Measurements from ENCODE around the gene CFAP46.
"Not testable (repeated sequence)": the region's sequence is repeated elsewhere in the genome, so short reads cannot be mapped to it uniquely, and the experiment has no call there.

Gene CFAP46

DNA sequence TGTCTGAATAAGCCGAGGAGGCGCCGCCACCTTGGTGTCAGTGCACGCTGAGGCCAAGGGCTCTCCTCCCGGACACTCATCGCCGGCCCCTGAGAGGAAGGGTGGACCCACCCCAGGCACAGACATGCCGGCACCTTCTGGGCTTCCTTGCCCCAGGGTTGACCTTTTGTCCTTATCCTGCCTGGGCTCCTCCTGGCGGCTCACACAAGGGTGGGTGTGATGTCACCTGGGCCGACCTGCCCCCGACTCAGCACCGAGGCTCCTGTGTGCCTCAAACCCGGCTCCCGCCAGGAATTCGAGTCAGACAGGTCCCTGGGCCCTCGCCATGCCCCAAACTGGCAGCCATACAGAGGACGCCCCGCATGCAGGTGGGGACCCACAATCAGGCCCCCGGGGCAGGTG is 17.7 kb upstream of the CFAP46 start:
- peaks cover 0 to 25% of the 10 kb centered on the region in 2 donors for H3K27me3 ChIP-seq
- intact Hi-C loops (cut with DNase I; ENCODE audit: low total_unique reads), result no loop called here
- H3K9me3 ChIP-seq, result no peaks in the 10 kb centered on the region
- peak; percentile 19 to 56 for DNase-seq
- no peaks in the 10 kb centered on the region for H3K36me3 ChIP-seq
- H3K4me3 ChIP-seq, result no peak overlapping the region
- H3K27ac ChIP-seq, result no peak overlapping the region
- TF ChIP-seq, protein P1, sequence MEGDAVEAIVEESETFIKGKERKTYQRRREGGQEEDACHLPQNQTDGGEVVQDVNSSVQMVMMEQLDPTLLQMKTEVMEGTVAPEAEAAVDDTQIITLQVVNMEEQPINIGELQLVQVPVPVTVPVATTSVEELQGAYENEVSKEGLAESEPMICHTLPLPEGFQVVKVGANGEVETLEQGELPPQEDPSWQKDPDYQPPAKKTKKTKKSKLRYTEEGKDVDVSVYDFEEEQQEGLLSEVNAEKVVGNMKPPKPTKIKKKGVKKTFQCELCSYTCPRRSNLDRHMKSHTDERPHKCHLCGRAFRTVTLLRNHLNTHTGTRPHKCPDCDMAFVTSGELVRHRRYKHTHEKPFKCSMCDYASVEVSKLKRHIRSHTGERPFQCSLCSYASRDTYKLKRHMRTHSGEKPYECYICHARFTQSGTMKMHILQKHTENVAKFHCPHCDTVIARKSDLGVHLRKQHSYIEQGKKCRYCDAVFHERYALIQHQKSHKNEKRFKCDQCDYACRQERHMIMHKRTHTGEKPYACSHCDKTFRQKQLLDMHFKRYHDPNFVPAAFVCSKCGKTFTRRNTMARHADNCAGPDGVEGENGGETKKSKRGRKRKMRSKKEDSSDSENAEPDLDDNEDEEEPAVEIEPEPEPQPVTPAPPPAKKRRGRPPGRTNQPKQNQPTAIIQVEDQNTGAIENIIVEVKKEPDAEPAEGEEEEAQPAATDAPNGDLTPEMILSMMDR (IDR thresholded peaks at IDR 0.05), result no peak
- peaks cover 0 to 5% (median 2%) of the 10 kb centered on the region in 4 donors for H3K4me1 ChIP-seq

DNA sequence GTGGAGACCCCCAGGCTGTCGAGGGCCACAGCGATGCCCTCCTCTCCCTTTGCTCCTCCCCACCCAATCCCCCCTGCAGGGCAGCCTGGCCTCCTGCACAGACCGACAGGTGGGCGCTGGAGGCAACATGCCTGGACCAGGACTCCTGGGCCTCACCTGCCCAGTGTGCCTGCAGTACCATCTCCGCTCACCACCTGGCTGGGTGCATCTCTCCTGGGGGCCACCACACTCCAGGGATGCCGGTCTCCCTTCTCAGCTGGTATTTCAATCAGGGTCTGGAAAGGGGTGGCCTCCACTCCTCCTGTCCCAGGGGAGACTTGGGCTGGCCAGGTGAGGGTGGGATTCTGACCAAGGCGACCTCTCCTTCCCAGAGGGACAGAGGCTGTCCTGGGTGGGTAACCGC is 17.2 kb upstream of the CFAP46 start:
- peaks cover 0 to 5% (median 2%) of the 10 kb centered on the region in 4 donors for H3K4me1 ChIP-seq
- H3K27me3 ChIP-seq, result peaks cover 0 to 25% of the 10 kb centered on the region in 2 donors
- intact Hi-C loops (cut with DNase I; ENCODE audit: low total_unique reads), result no loop called here
- H3K36me3 ChIP-seq, result no peaks in the 10 kb centered on the region
- H3K27ac ChIP-seq, result no peak overlapping the region
- TF ChIP-seq, protein P1 (IDR thresholded peaks at IDR 0.05), result no peak
- no peaks in the 10 kb centered on the region for H3K9me3 ChIP-seq
- DNase-seq, result no peak
- H3K4me3 ChIP-seq, result no peak overlapping the region

DNA sequence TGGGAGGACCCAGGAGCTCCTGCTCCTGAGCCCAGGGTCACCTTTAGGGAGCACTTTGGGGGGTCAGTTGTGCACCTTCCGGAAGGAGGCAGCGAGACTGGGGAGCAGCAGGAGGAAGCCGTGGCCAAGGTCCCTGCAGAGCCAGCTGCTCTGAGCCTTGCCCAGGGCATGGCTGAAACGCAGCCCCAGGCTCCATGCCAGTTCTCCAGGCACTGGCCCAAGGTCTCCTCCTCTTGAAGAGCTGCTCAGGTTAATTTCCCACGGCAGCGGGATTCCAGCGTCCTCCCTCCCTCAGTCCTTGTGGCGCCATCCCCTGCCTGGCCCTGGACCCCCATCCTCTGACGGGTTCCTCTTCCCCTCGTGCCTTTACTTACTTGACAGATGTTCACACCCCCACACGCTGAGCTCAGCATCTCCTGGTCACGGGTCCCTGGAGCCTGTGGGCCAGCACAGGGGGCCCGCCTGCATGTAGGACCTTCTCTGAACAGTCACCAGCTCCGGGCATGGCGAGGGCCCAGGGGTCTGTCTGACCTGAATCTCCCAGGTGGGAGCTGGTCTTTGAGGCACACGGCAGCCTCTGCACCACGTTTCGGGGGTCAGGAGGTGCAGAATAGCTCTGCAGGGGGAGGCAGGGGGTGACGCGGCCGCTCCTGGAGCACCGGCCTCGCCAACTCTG is 16.7 kb upstream of the CFAP46 start:
- Histone ChIP-seq H3K27me3 (peaks cover 0 to 25% of the 10 kb centered on the region in 2 donors), H3K4me3 (no peak overlapping the region), H3K9me3 (no peaks in the 10 kb centered on the region), H3K27ac (no peak overlapping the region), H3K4me1 (peaks cover 0 to 5% (median 2%) of the 10 kb centered on the region in 4 donors), H3K36me3 (no peaks in the 10 kb centered on the region)
- TF ChIP-seq, protein P1 (IDR thresholded peaks at IDR 0.05), result no peak
- intact Hi-C loops (cut with DNase I; ENCODE audit: low total_unique reads), result no loop called here
- DNase-seq, result peak; percentile 15 to 60

DNA sequence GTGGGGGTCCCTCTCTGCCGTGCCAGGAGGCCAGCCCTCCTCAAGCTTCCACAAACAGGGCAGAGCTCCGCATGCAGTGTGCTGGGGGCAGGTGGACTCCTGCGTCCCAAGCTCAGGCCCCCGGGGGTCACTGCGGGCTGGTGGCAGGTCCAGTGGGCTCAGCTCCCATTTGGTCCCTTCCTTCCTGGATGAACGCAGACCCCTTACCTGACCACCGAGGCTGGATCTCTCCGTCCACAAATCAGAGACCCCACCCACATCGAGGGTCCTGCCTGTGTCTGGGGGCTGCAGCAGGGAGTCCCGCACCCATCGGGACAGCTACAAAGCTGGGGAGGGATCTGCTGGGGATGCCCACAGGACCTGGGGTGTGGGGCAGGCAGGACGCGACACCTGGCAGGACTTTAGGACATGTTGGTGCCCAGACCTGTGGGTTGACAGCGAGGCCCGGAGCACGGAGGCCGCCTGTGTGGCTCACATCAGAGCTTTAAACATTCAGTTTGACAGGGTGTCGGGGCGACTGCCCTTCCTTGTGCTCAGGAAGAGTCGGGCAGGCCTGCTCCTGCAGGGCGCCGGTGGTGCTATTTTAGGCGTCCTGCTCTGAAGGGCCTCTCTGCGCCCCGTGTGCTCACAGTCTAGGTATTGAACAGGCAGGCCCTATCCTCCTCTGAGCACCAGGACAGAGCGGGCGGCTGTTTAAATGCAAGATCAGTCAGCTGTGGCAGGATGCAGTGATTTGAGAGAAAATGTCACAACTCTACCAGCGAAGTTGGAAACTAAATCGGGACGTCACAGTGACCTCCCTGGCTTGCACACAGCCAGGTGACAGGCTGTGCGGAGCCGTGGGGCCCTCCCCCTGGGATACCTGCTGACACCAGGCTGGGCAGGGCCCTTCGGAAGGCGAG is 15.9 kb upstream of the CFAP46 start:
- peak; percentile 15 to 54 for DNase-seq
- H3K4me3 ChIP-seq, result no peak overlapping the region
- H3K36me3 ChIP-seq, result no peaks in the 10 kb centered on the region
- TF ChIP-seq, protein P1 (IDR thresholded peaks at IDR 0.05), result no peak
- H3K9me3 ChIP-seq, result no peaks in the 10 kb centered on the region
- intact Hi-C loops (cut with DNase I; ENCODE audit: low total_unique reads), result no loop called here
- H3K27me3 ChIP-seq, result peaks cover 0 to 28% of the 10 kb centered on the region in 2 donors
- peaks cover 0 to 5% (median 2%) of the 10 kb centered on the region in 4 donors for H3K4me1 ChIP-seq
- H3K27ac ChIP-seq, result no peak overlapping the region

DNA sequence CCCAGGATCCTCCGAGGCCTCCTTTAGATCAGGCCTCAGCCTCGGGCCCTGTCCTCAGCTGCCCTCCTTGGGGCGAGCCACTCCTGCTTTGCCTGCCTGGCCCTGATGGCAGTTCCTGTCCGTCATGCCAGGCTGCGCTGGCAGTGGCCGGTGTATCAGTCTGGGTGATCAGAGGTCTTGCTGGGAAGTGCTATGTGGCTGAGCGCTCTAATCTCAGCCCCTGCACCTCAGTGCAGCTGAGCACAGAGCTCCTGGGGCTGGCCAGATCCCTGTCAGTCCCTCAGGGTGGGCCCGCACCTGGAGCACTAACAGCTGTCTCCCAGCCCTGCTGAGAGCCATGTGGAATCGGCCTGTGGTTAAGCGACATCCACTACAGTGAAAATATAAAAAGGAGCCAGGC is 14.8 kb upstream of the CFAP46 start:
- Histone ChIP-seq H3K4me3 (no peak overlapping the region), H3K27me3 (peaks cover 0 to 39% of the 10 kb centered on the region in 2 donors), H3K36me3 (no peaks in the 10 kb centered on the region), H3K27ac (no peak overlapping the region), H3K9me3 (no peaks in the 10 kb centered on the region), H3K4me1 (peaks cover 0 to 5% (median 2%) of the 10 kb centered on the region in 4 donors)
- DNase-seq, result peak in 1 of 2 donors; percentile 42
- intact Hi-C loops (cut with DNase I; ENCODE audit: low total_unique reads), result no loop called here
- TF ChIP-seq, protein P1 (IDR thresholded peaks at IDR 0.05), result no peak

DNA sequence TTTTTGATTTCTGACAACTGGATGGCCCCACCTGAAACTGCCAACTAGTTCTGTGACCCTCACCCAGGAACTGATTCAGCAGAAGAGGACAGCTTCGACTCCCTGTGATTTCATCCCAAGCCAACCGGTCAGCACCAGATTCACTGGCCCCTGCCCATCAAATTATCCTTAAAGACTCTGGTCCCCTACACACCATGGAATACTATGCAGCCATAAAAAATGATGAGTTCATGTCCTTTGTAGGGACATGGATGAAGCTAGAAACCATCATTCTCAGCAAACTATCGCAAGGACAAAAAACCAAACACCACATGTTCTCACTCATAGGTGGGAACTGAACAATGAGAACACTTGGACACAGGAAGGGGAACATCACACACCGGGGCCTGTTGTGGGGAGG is 13.9 kb upstream of the CFAP46 start:
- H3K9me3 ChIP-seq; H3K36me3 ChIP-seq; H3K4me3 ChIP-seq; H3K4me1 ChIP-seq; H3K27ac ChIP-seq; DNase-seq; intact Hi-C loops (cut with DNase I; ENCODE audit: low total_unique reads): not testable (repeated sequence)
- peaks cover 0 to 48% of the 10 kb centered on the region in 2 donors for H3K27me3 ChIP-seq

All from tibial artery (tissue), 4 donors.